GM21526 (cell line): ENCODE results near the gene CCSER1.
A peak's percentile ranks its signal among the peaks of the same experiment; 100 is the strongest.

Experiments
- ATAC-seq: cut with Tn5 transposase; IDR thresholded peaks from one replicate; pipeline ENCODE4 v1.9.1; 2021; ENCODE audit warnings: moderate library complexity; ENCODE audit not compliant: unreplicated experiment, low FRiP score

The CCSER1 gene

GRCh38 chr4:90189178-90189577 lies 62.0 kb downstream of the CCSER1 start:
- ATAC-seq: no peak

DNA sequence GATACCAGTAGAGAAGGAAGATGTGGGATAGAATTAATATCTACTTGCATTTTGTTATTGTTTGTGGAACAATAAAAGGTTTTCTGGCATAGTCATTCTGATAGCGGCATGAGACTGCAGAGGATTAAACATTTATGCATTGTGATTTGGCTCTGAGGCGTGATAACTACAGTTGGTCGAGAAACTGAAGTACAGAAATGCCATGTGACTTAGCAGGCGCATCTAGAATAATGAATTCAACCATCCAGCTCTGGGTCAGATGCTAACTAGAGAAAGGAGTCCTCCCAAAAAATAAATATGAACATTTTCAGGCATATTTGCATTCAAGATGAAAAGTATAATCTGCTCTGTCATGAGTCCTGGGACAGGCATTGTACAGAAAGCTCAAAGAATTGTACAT lies 62.8 kb downstream of the CCSER1 start:
- no peak for ATAC-seq

DNA sequence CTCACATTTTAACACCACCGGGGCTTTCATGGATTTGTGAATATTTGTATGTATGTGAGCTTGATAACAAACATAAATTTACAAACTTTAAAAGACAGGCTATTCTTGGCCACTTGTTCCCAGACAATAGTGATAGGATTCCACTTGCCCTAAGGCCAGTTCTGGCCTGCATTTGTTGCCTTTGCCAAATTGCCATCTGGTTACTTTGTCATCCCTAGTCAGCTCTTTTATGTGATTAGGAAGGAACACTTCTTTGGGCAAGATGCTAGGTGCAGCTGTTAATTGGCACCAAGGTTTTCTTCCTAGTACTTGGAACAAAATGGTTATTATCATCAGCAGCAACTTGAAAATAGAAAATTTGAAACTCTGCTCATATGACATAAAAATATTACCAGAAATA lies 63.3 kb downstream of the CCSER1 start:
- no peak for ATAC-seq

DNA sequence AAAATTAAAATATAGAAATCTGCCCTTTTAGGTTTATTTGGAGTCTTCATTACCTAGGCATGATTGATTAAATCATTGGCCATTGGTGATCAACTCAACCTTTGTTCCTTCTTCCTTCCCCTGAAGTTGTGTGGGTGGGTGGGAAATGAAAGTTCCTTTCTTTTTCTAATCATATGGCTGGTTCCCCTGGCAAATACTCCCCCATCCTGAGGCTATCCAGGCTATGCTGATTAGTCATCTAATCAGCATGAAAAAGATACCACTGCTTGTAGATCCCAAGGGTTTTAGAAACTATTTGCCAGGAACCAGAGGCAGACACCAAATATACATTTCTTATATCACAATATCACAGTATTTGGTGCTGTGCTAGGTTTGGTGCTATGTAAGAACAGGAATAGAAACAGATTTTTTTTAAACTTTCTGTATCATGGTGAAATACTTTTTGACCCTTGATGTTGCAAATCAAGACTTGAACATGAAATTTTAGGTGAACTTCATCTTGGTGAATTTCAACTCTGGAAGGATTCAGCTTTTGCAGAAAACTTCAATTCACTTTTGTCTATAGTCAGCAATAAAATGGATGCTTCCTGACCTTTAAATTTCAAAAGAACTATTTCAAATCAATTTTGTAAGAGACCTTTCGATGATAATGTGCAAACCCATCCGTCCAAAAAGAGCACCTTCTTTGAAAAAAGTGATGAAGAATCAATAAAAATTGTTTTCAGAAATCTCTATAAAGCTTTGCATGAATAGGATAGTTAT lies 71.1 kb downstream of the CCSER1 start:
- no peak for ATAC-seq

GRCh38 chr4:90207887-90208454 lies 80.8 kb downstream of the CCSER1 start:
- no peak for ATAC-seq

- ATAC-seq: no peak
Observed at GRCh38 chr4:90209922-90210321, 82.7 kb downstream of the CCSER1 start.

GRCh38 chr4:90211174-90211573 lies 84.0 kb downstream of the CCSER1 start:
- ATAC-seq: no peak

GRCh38 chr4:90215286-90215685 lies 88.1 kb downstream of the CCSER1 start:
- peak; percentile 85 for ATAC-seq

DNA sequence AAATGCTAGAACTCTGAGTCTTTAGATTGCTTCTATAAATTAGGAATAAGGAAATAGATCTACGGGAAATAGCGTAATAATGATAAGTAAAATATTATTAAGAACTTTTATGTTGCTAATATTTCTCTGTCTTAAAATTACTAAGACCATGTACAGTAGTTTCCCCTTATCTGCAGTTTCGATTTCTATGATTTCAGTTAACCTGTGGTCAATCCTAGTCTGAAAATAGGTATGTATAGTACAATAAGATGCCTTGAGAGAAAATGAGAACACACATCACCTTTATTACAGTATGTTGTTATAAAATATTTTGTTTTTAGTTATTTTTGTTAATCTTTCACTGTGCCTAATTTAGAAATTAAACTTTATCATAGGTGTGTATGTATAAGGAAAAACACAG lies 92.6 kb downstream of the CCSER1 start:
- no peak for ATAC-seq

DNA sequence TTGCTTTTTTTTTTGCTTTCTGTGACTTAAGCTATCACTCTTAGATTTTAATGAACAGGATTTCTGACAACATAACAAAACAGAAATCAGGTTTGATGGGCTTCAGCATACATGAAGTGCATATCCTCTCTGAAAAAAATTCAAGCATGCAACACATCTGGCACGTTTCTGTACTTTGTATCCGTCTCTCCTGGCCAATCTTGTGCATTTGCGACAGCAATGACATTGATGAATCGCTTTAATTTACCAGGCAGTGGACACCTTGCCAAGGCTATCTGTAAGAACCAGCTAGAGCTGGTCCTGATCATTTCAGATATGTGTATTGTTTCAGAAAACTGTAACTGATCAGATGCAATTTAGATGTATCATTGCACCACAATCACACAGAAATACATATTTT lies 93.3 kb downstream of the CCSER1 start:
- ATAC-seq: no peak

- ATAC-seq: no peak
Observed at GRCh38 chr4:90226734-90227133, 99.5 kb downstream of the CCSER1 start.

- no peak for ATAC-seq
Observed at GRCh38 chr4:90227177-90227576, 100.0 kb downstream of the CCSER1 start.

DNA sequence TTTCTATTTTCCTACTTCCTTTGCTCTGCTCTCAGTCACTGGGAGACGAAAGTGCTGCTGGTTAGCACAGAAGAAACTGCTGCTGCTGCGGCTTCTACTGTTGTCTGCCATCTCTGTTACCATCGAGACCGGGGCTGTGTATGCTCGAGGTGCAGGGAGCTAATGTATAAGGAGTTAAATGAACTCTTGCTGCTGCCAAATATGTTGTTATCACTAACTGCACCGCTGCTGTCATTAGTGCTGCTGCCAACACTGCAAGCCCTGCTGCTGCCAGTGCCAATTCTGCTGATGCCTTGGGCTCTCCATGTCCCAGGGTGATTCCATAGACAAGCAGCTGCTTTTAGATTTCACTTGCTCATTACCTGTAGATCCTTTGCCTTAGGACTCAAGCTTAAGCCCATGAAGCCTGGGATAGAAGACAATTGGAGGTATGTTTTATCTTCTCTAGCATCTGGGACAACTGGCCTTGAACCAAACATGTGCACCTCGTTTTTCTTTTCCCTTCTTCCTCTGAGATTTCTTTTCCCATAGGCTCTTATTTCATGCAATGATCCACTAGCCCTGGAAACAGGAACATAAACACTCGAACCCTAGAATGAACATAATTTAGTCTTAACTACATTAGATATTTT lies 107.8 kb downstream of the CCSER1 start:
- no peak for ATAC-seq

DNA sequence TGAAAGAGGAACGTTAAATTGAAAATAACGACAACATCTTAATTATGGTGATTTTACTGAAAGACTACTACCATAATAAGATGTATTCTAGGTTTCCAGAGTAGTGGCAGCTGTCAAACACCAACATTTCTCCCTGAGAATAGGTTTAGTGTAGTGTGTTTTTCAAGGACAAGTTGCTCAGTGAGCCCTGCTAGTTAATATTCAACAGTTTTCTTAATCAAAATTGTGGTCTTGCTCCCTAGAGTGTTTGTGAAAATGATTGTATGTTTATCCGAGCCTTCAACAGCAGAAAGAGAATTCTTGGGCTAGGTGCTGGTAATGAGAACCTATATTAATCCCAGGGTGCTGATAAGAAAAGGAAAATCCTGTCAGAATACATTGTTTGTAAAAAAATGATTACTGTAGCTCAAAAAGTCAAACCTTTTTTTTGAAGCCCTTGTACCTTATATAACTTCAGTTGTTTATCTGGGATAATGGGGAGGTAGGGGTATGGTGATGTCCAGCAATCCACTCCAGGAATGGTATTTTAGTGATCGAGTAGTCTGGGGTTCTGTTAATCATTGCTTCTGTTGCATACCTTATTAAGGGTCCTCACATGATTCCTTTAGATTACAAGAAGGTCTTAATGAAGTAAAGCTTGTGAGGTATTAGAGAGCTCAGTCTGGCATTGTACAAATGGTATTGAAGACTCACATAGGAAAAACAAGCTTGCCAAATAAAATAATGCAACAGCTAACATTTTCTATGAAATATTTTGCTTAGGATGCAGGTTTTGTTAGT lies 110.7 kb downstream of the CCSER1 start:
- no peak for ATAC-seq

DNA sequence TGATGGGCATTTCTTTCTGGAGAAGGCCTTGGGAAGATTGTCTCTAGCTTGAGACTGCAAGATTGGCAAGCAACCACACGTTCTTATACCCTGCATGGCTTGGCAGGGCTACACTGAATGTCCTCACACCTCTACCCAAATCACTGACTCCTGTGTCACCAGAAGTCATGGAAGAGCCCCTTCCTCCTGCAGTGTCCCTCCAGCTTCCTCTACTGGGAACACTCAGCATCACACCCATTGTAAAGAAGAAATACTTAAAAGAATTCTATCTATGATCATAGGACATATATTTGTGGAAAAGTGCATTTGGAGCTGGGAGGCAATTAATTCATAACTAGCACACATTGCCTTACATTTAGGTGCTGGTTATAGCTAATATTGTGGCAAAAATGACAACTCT lies 113.1 kb downstream of the CCSER1 start:
- ATAC-seq: no peak

DNA sequence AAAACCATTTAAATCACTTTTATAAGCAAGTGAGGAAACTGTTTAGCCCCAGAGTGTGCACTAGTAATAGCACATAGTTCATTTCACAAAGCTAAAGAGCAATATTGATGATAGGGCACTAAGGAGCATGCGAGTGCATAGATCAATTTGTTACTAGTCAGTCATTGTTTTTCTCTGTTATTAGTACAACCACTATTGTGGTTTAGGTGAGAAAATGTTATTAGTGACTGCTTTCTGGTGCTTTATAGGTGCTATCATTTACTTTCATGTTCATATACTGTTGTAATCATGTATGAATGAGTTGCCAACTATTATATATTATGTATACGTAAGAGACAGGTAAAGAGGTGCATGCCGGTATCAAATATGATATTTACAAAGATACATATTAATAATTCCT lies 113.8 kb downstream of the CCSER1 start:
- ATAC-seq: no peak

GRCh38 chr4:90245837-90246236 lies 118.6 kb downstream of the CCSER1 start:
- ATAC-seq: no peak

DNA sequence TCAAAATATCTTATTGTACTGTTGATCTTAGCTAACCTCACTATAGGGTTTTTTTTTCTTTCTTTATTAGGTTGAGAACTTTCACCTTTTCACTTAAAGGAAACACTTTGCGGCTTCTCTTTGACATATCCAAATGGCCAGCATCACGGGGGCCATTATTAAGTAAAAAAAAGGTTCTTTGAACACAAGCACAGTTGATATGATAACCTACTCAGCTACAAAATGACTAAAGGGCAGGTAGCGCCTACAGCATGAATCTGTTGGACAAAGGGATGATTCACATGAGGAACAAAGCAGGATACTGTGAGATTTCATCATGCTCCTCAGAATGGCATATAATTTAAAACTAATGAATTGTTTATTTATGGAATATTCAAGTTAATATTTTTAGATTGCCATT lies 119.6 kb downstream of the CCSER1 start:
- ATAC-seq: no peak

DNA sequence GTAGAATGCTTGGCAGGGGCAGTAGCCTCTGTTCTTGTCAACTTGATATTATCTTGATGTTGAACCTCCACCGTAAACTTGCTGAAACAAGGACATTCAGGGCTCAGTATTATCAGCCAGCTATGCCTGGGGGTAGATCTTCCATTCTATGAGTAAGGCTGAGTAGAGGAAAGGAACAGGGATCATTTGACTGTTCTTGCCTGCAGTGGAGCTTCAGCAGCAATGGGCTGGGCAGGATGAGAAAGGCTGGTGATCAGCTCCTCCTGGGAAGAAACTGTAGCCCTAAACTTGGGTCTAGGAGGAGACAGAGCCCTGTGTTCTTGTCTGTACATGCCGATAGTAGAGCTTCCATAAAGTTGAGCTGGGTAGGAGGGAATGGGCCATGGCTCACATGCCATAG lies 127.2 kb downstream of the CCSER1 start:
- no peak for ATAC-seq

- no peak for ATAC-seq
Observed at GRCh38 chr4:90274175-90274574, 147.0 kb downstream of the CCSER1 start.

- ATAC-seq: no peak
Observed at GRCh38 chr4:90280954-90281353, 153.8 kb downstream of the CCSER1 start.
